NB4 (cell line): ENCODE measurements around the gene RNF225.

ENCODE experiments used
- CTCF ChIP-seq: IDR thresholded peaks from one replicate; pipeline ENCODE4 v1.5.1; 2012; ENCODE audit warnings: low read depth, low read length
- MAX ChIP-seq: IDR thresholded peaks from 2 replicates; pipeline ENCODE4 v1.6.1; 2011; ENCODE audit warnings: low read depth, low read length
- MYC ChIP-seq: IDR thresholded peaks from 2 replicates; pipeline ENCODE4 v1.6.1; 2011; ENCODE audit warnings: low read depth, low read length
- POLR2A ChIP-seq: IDR thresholded peaks from 2 replicates; pipeline ENCODE4 v1.6.1; 2011; ENCODE audit warnings: mild to moderate bottlenecking; ENCODE audit not compliant: insufficient read length; ENCODE audit errors: extremely low read depth

- TF ChIP-seq MAX, result no peak
- TF ChIP-seq CTCF, result no peak
- TF ChIP-seq MYC, result no peak
- TF ChIP-seq POLR2A, result no peak
These were observed 38.8 kb downstream of the RNF225 start for GRCh38 chr19:58434217-58434616.
